Nephron progenitor cell (in vitro differentiated cells): ENCODE data around the gene ZMIZ1.

Source experiments
- DNase-seq: peaks from one replicate; pipeline ENCODE4 v3.0.0; 2021
- H3K27ac Mint-ChIP-seq: 2 replicates; pipeline ENCODE4 v1.8.0; 2021; ENCODE audit warnings: mild to moderate bottlenecking, moderate library complexity, mixed read lengths
- H3K27me3 Mint-ChIP-seq: 2 replicates; pipeline ENCODE4 v1.8.0; 2021; ENCODE audit warnings: mild to moderate bottlenecking, low read depth, mixed read lengths; ENCODE audit not compliant: poor library complexity
- H3K36me3 Mint-ChIP-seq: 2 replicates; pipeline ENCODE4 v1.8.0; 2021; ENCODE audit warnings: low read depth, mixed read lengths
- H3K4me1 Mint-ChIP-seq: 2 replicates; pipeline ENCODE4 v1.8.0; 2021; ENCODE audit warnings: mixed read lengths
- H3K4me3 Mint-ChIP-seq: 2 replicates; pipeline ENCODE4 v1.8.0; 2021; ENCODE audit warnings: mild to moderate bottlenecking, moderate library complexity, mixed read lengths
- H3K9me3 Mint-ChIP-seq: 2 replicates; pipeline ENCODE4 v1.8.0; 2021; ENCODE audit warnings: mild to moderate bottlenecking, moderate library complexity, mixed read lengths
- TF ChIP-seq, protein P1 (sequence below): fragments of 200-600 bp; sonication (generic); IDR thresholded peaks from 2 replicates; pipeline ENCODE4 v1.5.0; 2021; ENCODE audit warnings: antibody characterized with exemption

Gene ZMIZ1

DNA sequence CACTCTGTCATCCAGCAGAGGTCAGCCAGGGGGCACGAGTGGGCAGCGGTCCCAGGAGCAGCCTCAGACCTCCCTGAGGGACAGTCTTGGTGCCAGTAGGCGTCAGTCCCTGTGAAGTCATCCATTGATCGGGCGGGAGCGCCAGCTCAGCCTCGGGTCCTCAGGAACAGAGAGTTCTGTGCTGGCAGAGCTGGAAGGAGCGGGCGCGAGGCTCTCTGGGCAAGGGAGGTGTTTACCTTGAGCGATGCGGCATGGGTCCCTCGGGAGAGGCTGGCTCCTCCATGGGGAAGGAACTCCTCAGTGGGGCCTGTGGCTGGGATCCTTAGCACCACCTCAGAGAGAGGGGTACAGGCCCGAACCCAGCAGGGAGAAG, 177.4 kb downstream of the ZMIZ1 start:
- Mint-ChIP-seq H3K27ac (no peak overlapping the region), H3K4me3 (no peak overlapping the region), H3K36me3 (no peaks in the 10 kb centered on the region), H3K27me3 (peaks cover 8% of the 10 kb centered on the region), H3K4me1 (peaks cover 56% of the 10 kb centered on the region), H3K9me3 (no peaks in the 10 kb centered on the region)
- TF ChIP-seq, protein P1, sequence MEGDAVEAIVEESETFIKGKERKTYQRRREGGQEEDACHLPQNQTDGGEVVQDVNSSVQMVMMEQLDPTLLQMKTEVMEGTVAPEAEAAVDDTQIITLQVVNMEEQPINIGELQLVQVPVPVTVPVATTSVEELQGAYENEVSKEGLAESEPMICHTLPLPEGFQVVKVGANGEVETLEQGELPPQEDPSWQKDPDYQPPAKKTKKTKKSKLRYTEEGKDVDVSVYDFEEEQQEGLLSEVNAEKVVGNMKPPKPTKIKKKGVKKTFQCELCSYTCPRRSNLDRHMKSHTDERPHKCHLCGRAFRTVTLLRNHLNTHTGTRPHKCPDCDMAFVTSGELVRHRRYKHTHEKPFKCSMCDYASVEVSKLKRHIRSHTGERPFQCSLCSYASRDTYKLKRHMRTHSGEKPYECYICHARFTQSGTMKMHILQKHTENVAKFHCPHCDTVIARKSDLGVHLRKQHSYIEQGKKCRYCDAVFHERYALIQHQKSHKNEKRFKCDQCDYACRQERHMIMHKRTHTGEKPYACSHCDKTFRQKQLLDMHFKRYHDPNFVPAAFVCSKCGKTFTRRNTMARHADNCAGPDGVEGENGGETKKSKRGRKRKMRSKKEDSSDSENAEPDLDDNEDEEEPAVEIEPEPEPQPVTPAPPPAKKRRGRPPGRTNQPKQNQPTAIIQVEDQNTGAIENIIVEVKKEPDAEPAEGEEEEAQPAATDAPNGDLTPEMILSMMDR: no peak
- DNase-seq: no peak

DNA sequence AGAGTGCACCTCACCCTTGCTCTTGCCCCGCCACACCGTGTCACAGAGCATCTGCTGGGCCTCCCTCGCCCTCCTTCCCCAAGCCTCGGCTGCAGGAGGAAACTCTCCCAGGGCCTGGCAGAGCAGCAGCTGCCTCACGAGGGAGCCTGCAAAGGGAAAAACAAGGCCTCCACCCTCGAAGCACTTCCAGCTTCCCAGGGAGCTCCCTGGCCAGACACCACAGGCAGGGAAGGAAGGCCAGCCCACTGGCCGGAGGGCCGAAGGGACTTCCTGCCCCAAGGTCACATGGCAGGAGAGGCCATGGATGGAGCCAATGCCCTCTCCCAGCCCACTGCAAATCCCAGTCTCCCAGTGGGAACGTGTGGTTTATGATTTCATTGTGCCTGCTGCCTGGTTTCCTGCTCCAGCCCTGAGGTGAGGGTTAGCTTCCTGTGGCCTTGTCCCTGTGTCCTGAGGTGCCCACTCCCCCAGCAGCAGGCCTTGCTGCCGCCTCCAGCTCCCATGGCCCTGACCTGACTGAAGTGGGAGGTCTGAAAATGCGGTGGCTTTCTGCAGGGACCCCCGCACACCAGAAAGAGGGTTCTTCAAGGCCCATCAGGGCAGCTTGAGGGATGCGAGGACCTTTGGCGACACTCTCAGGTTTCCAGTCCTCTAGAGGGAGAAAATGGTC, 178.0 kb downstream of the ZMIZ1 start:
- H3K9me3 Mint-ChIP-seq: no peaks in the 10 kb centered on the region
- no peak overlapping the region for H3K27ac Mint-ChIP-seq
- no peaks in the 10 kb centered on the region for H3K36me3 Mint-ChIP-seq
- TF ChIP-seq, protein P1: no peak
- H3K4me3 Mint-ChIP-seq: no peak overlapping the region
- DNase-seq: no peak
- peaks cover 7% of the 10 kb centered on the region for H3K27me3 Mint-ChIP-seq
- peaks cover 51% of the 10 kb centered on the region for H3K4me1 Mint-ChIP-seq

DNA sequence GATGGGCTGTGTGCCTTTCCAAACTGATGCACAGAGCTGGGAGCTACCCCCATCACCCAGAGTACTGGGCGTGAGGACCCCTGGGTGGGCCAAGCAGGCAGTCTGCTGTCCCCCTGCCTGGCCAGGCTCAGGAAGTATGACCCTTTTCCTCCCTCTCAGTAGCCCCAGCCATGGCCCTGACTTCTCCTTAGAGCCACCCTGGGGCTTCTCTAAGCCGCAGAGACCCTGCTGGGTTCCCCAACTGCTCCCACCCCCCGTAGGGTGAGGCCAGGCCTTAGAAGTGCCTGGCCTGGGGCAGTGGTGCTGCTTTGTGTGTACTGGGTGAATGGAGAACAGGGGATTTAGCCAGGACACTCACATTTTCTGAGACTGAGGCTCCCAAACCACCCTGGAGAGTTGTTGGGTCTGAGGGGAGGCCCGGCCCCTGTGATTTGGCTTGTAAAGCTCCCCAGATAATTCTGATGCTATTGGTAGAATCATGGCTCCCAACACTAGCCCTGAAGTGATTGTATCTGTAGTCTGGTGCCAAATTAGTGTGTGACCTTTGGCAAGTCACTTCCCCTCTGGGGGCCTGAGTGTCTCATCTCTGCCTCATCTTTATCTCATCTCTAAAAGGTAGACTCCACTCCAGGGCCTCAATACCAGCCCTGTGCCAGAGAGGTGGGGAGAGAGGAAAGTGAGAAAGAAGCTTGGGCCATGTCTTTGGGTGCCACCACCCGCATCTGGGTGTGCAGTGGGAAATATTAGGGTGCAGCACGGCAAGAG, 178.8 kb downstream of the ZMIZ1 start:
- Mint-ChIP-seq H3K9me3 (no peaks in the 10 kb centered on the region), H3K4me1 (peaks cover 47% of the 10 kb centered on the region), H3K36me3 (no peaks in the 10 kb centered on the region), H3K27me3 (peaks cover 7% of the 10 kb centered on the region), H3K27ac (peak overlapping the region; percentile 96), H3K4me3 (no peak overlapping the region)
- DNase-seq: no peak
- TF ChIP-seq, protein P1: no peak

DNA sequence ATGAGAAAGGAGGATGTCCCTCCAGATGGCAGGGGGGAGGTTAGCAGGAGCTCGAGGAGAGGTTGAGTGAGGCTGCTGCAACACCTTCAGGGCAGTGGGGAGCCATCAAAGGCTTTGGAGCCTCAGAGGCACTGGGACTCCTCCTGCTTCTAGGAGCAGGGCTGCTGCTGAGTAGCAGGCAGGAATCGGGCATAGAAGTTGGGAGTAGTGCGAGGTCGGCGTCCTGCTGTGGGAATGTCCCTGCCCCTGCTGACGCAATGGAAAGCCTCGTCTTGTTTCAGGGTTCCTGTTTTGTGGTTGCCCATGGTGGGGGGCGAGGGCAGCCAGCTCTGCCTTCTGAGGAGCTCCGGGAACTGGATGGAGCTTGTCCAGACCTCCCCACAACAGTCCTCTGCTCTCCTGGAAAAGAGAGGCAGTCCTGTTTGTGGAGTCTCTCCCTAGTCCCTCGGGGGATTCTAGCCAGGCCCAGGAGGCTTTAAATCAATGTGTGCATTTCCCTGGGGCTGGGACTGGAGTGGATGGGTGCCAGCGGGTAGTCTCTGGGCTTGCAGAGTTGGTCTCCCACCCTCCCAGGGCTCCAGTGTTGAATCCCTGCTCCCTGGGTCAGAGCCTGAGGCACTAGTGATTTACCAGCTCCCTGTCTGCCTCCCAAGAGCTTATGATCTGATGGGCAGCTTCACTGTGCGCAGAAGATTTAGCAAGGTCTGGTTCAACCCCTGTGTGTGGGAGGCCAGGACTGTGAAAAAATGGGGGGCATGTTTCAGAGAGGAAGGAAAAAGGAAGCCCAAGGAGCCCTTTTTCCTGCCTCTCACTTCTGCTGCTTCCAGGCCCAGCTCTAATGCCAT, 179.8 kb downstream of the ZMIZ1 start:
- Mint-ChIP-seq H3K36me3 (no peaks in the 10 kb centered on the region), H3K4me1 (peaks cover 55% of the 10 kb centered on the region), H3K4me3 (no peak overlapping the region), H3K9me3 (no peaks in the 10 kb centered on the region), H3K27me3 (peaks cover 7% of the 10 kb centered on the region), H3K27ac (peak overlapping the region; percentile 96)
- TF ChIP-seq, protein P1: no peak
- no peak for DNase-seq

DNA sequence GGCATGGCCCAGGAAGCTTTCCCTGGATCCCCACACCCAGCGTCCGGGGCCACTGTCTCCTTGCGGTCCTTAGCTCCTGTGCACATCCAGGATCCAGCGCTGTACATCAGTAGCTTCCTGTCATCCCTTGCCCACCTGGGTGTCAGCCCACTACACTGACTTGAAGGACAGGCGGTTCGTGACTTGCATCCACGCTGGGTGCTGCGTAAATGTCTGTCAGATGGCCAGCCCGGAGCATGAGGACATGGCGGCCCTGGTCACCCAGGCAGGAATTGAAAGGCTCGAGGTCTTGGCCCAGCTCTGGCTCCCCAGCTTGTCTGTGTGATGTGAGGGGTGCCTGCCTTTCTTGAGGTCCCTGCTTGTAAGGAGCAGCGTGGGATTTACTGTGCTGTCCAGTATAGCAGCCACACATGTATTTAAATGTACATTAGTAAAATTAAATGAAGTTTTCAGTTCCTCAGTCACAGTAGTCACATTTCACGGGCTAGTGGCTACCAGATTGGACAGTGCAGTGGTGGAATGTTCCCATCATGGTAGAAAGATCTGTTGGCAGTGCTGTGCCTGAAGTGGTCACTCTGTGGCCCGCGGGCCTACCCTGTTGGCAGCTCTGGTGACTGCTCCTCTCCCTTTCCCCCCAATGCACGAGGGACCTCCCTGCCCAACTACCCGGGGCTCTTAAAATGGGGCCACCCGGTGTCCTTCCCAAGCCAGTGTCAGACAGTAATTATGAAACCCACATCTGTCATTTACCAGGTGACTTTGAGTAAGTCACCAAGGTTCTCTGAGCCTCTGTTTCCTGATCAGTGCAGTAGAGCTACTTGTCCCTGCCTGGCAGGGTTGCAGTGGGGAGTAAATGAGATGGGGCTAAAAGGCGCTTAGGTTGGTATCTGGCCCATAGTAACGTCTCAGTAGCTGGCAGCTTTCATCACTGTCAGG, 180.7 kb downstream of the ZMIZ1 start:
- Mint-ChIP-seq H3K4me1 (peaks cover 52% of the 10 kb centered on the region), H3K36me3 (no peaks in the 10 kb centered on the region), H3K9me3 (no peaks in the 10 kb centered on the region), H3K27me3 (peaks cover 3% of the 10 kb centered on the region), H3K27ac (peak overlapping the region; percentile 43), H3K4me3 (no peak overlapping the region)
- no peak for DNase-seq
- TF ChIP-seq, protein P1: no peak
